ENCODE results near the gene ANXA4. TPM values are rescaled to one million over a fixed set of nuclear protein-coding genes. Genes with fewer than 3 reads are reported as not detected.
A peak's percentile ranks its signal among the peaks of the same experiment; 100 is the strongest.

Gene ANXA4
- total RNA-seq, 1 donor from 2014 or later = 73.6 TPM

- no peak for DNase-seq (ENCODE audit: low read depth)
- H3K27me3 ChIP-seq (ENCODE audit: control insufficient read depth, insufficient read depth, low read length) = no peaks in the 10 kb centered on the region
- H3K36me3 ChIP-seq (ENCODE audit: control insufficient read depth, insufficient read depth, low read length) = no peaks in the 10 kb centered on the region
- TF ChIP-seq, protein P1, sequence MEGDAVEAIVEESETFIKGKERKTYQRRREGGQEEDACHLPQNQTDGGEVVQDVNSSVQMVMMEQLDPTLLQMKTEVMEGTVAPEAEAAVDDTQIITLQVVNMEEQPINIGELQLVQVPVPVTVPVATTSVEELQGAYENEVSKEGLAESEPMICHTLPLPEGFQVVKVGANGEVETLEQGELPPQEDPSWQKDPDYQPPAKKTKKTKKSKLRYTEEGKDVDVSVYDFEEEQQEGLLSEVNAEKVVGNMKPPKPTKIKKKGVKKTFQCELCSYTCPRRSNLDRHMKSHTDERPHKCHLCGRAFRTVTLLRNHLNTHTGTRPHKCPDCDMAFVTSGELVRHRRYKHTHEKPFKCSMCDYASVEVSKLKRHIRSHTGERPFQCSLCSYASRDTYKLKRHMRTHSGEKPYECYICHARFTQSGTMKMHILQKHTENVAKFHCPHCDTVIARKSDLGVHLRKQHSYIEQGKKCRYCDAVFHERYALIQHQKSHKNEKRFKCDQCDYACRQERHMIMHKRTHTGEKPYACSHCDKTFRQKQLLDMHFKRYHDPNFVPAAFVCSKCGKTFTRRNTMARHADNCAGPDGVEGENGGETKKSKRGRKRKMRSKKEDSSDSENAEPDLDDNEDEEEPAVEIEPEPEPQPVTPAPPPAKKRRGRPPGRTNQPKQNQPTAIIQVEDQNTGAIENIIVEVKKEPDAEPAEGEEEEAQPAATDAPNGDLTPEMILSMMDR (IDR thresholded peaks at IDR 0.05; ENCODE audit: insufficient read depth, low read length, poor library complexity, severe bottlenecking) = no peak
- peak overlapping the region; percentile 84 for H3K4me3 ChIP-seq (ENCODE audit: low read depth, low read length)
Measured at GRCh38 chr2:69742322-69742952, 503 bp downstream of the ANXA4 start.

DNA sequence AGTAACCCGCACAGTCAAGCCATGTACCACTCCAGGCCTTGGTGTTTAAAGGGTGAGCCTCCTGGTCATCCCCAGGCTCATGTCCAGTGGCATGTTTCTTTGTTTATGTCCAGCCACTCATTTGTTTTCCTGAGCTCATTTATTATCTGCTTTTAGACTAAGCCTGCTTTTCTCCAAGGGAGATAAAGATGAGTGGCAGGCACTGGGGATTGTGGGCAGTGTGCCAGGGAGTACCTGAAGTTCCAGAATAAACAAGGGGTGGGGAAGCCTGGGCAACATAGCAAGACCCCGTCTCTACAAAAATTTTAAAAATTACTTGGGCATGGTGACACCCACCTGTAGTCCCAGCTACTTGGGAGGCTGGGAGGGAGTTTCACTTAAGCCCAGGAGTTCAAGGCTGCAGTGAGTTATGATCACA lies 1.9 kb downstream of the ANXA4 start:
- no peak for DNase-seq (ENCODE audit: low read depth)
- no peaks in the 10 kb centered on the region for H3K36me3 ChIP-seq (ENCODE audit: control insufficient read depth, insufficient read depth, low read length)
- no peaks in the 10 kb centered on the region for H3K27me3 ChIP-seq (ENCODE audit: control insufficient read depth, insufficient read depth, low read length)
- H3K4me3 ChIP-seq (ENCODE audit: low read depth, low read length) = peak overlapping the region; percentile 24
- TF ChIP-seq, protein P1 (IDR thresholded peaks at IDR 0.05; ENCODE audit: insufficient read depth, low read length, poor library complexity, severe bottlenecking) = no peak

- no peaks in the 10 kb centered on the region for H3K27me3 ChIP-seq (ENCODE audit: control insufficient read depth, insufficient read depth, low read length)
- TF ChIP-seq, protein P1 (IDR thresholded peaks at IDR 0.05; ENCODE audit: insufficient read depth, low read length, poor library complexity, severe bottlenecking) = no peak
- DNase-seq (ENCODE audit: low read depth) = no peak
- no peaks in the 10 kb centered on the region for H3K36me3 ChIP-seq (ENCODE audit: control insufficient read depth, insufficient read depth, low read length)
- peak overlapping the region; percentile 15 for H3K4me3 ChIP-seq (ENCODE audit: low read depth, low read length)
Measured at GRCh38 chr2:69744456-69744855, 2.5 kb downstream of the ANXA4 start.

GRCh38 chr2:69745035-69745434 lies 3.1 kb downstream of the ANXA4 start:
- peak overlapping the region; percentile 15 for H3K4me3 ChIP-seq (ENCODE audit: low read depth, low read length)
- no peak for DNase-seq (ENCODE audit: low read depth)
- no peaks in the 10 kb centered on the region for H3K36me3 ChIP-seq (ENCODE audit: control insufficient read depth, insufficient read depth, low read length)
- H3K27me3 ChIP-seq (ENCODE audit: control insufficient read depth, insufficient read depth, low read length) = no peaks in the 10 kb centered on the region
- TF ChIP-seq, protein P1 (IDR thresholded peaks at IDR 0.05; ENCODE audit: insufficient read depth, low read length, poor library complexity, severe bottlenecking) = no peak

- H3K27me3 ChIP-seq (ENCODE audit: control insufficient read depth, insufficient read depth, low read length) = no peaks in the 10 kb centered on the region
- H3K36me3 ChIP-seq (ENCODE audit: control insufficient read depth, insufficient read depth, low read length) = no peaks in the 10 kb centered on the region
- DNase-seq (ENCODE audit: low read depth) = no peak
- H3K4me3 ChIP-seq (ENCODE audit: low read depth, low read length) = no peak overlapping the region
- TF ChIP-seq, protein P1 (IDR thresholded peaks at IDR 0.05; ENCODE audit: insufficient read depth, low read length, poor library complexity, severe bottlenecking) = no peak
Measured at GRCh38 chr2:69750246-69750645, 8.3 kb downstream of the ANXA4 start.

Data from kidney epithelial cell (primary cell).